H9 (cell line): ENCODE measurements around the gene RPLP1. TPM values are rescaled to one million over a fixed set of nuclear protein-coding genes. Genes with fewer than 3 reads are reported as not detected.

Experiments
- DNase-seq: peaks from one replicate; pipeline ENCODE4 v3.0.0-alpha.2; 2017
- H2AFZ ChIP-seq: one replicate; pipeline ENCODE4 v1.6.1; 2013; ENCODE audit warnings: mild to moderate bottlenecking, low read length, control low read depth, moderate library complexity
- H2AK5ac ChIP-seq: 2 replicates; pipeline ENCODE4 v1.6.1; 2013; ENCODE audit warnings: low read length, control low read depth, mixed read lengths; ENCODE audit not compliant: insufficient read length
- H2BK120ac ChIP-seq: one replicate; pipeline ENCODE4 v1.6.1; 2013; ENCODE audit warnings: low read depth, mild to moderate bottlenecking, low read length, control low read depth, inconsistent platforms; ENCODE audit not compliant: poor library complexity, severe bottlenecking
- H2BK12ac ChIP-seq: 2 replicates; pipeline ENCODE4 v1.6.1; 2013; ENCODE audit warnings: low read length, control low read depth, mixed read lengths, low read depth; ENCODE audit not compliant: insufficient read length
- H2BK15ac ChIP-seq: 2 replicates; pipeline ENCODE4 v1.6.1; 2013; ENCODE audit warnings: low read depth, low read length, control low read depth
- H2BK20ac ChIP-seq: one replicate; pipeline ENCODE4 v1.6.1; 2013; ENCODE audit warnings: low read depth, mild to moderate bottlenecking, low read length, control low read depth, inconsistent platforms; ENCODE audit not compliant: poor library complexity, severe bottlenecking
- H2BK5ac ChIP-seq: 2 replicates; pipeline ENCODE4 v1.6.1; 2013; ENCODE audit warnings: low read length, control low read depth, mixed read lengths; ENCODE audit not compliant: insufficient read length
- H3K14ac ChIP-seq: 2 replicates; pipeline ENCODE4 v1.6.1; 2013; ENCODE audit warnings: low read length, control low read depth; ENCODE audit not compliant: insufficient read depth
- H3K18ac ChIP-seq: 2 replicates; pipeline ENCODE4 v1.6.1; 2013; ENCODE audit warnings: low read depth, mild to moderate bottlenecking, mixed read lengths, low read length, control low read depth; ENCODE audit not compliant: insufficient read length
- H3K23ac ChIP-seq: 2 replicates; pipeline ENCODE4 v1.6.1; 2013; ENCODE audit warnings: low read length, control low read depth, mixed read lengths, low read depth; ENCODE audit not compliant: insufficient read length
- H3K23me2 ChIP-seq: 2 replicates; pipeline ENCODE4 v1.6.1; 2013; ENCODE audit warnings: low read depth, mild to moderate bottlenecking, mixed read lengths, low read length, control low read depth; ENCODE audit not compliant: insufficient read length, poor library complexity, severe bottlenecking
- H3K27ac ChIP-seq: 2 replicates; pipeline ENCODE4 v1.5.1; 2013; ENCODE audit warnings: low read length, control low read depth, mixed read lengths, low read depth; ENCODE audit not compliant: insufficient read length
- H3K27me3 ChIP-seq: 2 replicates; pipeline ENCODE4 v1.6.1; 2013; ENCODE audit warnings: low read length, control low read depth, inconsistent platforms; ENCODE audit not compliant: insufficient read depth
- H3K4ac ChIP-seq: 2 replicates; pipeline ENCODE4 v1.6.1; 2013; ENCODE audit warnings: low read depth, mild to moderate bottlenecking, control low read depth, inconsistent platforms, low read length, moderate library complexity
- H3K4me1 ChIP-seq: 2 replicates; pipeline ENCODE4 v1.6.1; 2013; ENCODE audit warnings: low read length, control low read depth, inconsistent platforms; ENCODE audit not compliant: insufficient read depth
- H3K4me2 ChIP-seq: 2 replicates; pipeline ENCODE4 v1.6.1; 2013; ENCODE audit warnings: low read length, control low read depth, mixed read lengths; ENCODE audit not compliant: insufficient read length, insufficient read depth
- H3K56ac ChIP-seq: 2 replicates; pipeline ENCODE4 v1.6.1; 2013; ENCODE audit warnings: low read depth, mild to moderate bottlenecking, mixed read lengths, low read length, control low read depth; ENCODE audit not compliant: insufficient read length
- H3K79me1 ChIP-seq: 2 replicates; pipeline ENCODE4 v1.6.1; 2013; ENCODE audit warnings: low read depth, mild to moderate bottlenecking, moderate library complexity, low read length, control low read depth, inconsistent platforms; ENCODE audit not compliant: insufficient read depth, poor library complexity, severe bottlenecking
- H3K79me2 ChIP-seq: 2 replicates; pipeline ENCODE4 v1.6.1; 2013; ENCODE audit warnings: low read length, control low read depth, inconsistent platforms; ENCODE audit not compliant: insufficient read depth
- H3K9ac ChIP-seq: 2 replicates; pipeline ENCODE4 v1.6.1; 2013; ENCODE audit warnings: low read length, control low read depth, mixed read lengths; ENCODE audit not compliant: insufficient read length; ENCODE audit errors: extremely low read depth
- H3K9me3 ChIP-seq: one replicate; pipeline ENCODE4 v1.6.1; 2013; ENCODE audit warnings: low read depth, low read length, inconsistent platforms; ENCODE audit not compliant: control insufficient read depth
- H3T11ph ChIP-seq: one replicate; pipeline ENCODE4 v1.6.1; 2013; ENCODE audit warnings: mild to moderate bottlenecking, low read length, control low read depth, inconsistent platforms
- H4K20me1 ChIP-seq: one replicate; pipeline ENCODE4 v1.6.1; 2013; ENCODE audit not compliant: control insufficient read depth, insufficient read length, insufficient read depth
- H4K5ac ChIP-seq: 2 replicates; pipeline ENCODE4 v1.6.1; 2013; ENCODE audit warnings: low read depth, mild to moderate bottlenecking, mixed read lengths, low read length, control low read depth; ENCODE audit not compliant: insufficient read length
- H4K8ac ChIP-seq: replicated peaks from 2 replicates; pipeline ENCODE4 v1.6.1; 2013; ENCODE audit warnings: low read length, control low read depth, mixed read lengths, low read depth; ENCODE audit not compliant: insufficient read length
- H4K91ac ChIP-seq: 2 replicates; pipeline ENCODE4 v1.6.1; 2013; ENCODE audit warnings: low read depth, mild to moderate bottlenecking, moderate library complexity, mixed read lengths, low read length, control low read depth; ENCODE audit not compliant: insufficient read length
- H3K27ac Mint-ChIP-seq, 3 experiments: 2 replicates in 2 of 3; 3 replicates in 1 of 3; pipeline ENCODE4 v1.8.0; 2020 to 2021; ENCODE audit warnings: mixed read lengths in 3 of 3, mild to moderate bottlenecking in 1 of 3, moderate library complexity in 1 of 3
- H3K27me3 Mint-ChIP-seq: 2 replicates; pipeline ENCODE4 v1.8.0; 2021; ENCODE audit warnings: low read depth, mild to moderate bottlenecking, moderate library complexity, mixed read lengths
- H3K36me3 Mint-ChIP-seq, 3 experiments: 2 replicates in 2 of 3; 3 replicates in 1 of 3; pipeline ENCODE4 v1.8.0; 2020 to 2021; ENCODE audit warnings: low read depth in 3 of 3, mixed read lengths in 3 of 3; ENCODE audit not compliant: insufficient read depth in 1 of 3
- H3K4me1 Mint-ChIP-seq, 2 experiments: 2 replicates each; pipeline ENCODE4 v1.8.0; 2020; ENCODE audit warnings: mixed read lengths in 2 of 2
- H3K4me3 Mint-ChIP-seq, 2 experiments: 2 replicates in 1 of 2; 3 replicates in 1 of 2; pipeline ENCODE4 v1.8.0; 2020 to 2021; ENCODE audit warnings: mild to moderate bottlenecking in 2 of 2, mixed read lengths in 2 of 2, moderate library complexity in 1 of 2
- H3K9me3 Mint-ChIP-seq, 2 experiments: 2 replicates in 1 of 2; 3 replicates in 1 of 2; pipeline ENCODE4 v1.8.0; 2020; ENCODE audit warnings: mild to moderate bottlenecking in 2 of 2, mixed read lengths in 2 of 2, moderate library complexity in 1 of 2
- CTCF ChIP-seq: fragments of 200-600 bp; sonication (generic); conservative IDR thresholded peaks from 3 replicates; pipeline ENCODE4 v1.8.0; 2021; ENCODE audit warnings: antibody characterized with exemption, mild to moderate bottlenecking
- WGBS: extraction: QIAGEN DNeasy Blood & Tissue Kit; methylation state at CpG from one replicate; pipeline ENCODE4 v1.1.7; 2013; ENCODE audit warnings: missing lambda C conversion rate, low lambda C conversion rate, mixed read lengths; ENCODE audit not compliant: insufficient read length; ENCODE audit errors: extremely low coverage; 5-methylcytosine and 5-hydroxymethylcytosine counted together
- total RNA-seq: library from RNA; stranded (reverse); gene quantifications from 2 replicates; pipeline ENCODE4 v1.2.1, GENCODE V29; 2021

Gene RPLP1
- total RNA-seq, 1 experiment from 2014 or later = 1,715 TPM

DNA sequence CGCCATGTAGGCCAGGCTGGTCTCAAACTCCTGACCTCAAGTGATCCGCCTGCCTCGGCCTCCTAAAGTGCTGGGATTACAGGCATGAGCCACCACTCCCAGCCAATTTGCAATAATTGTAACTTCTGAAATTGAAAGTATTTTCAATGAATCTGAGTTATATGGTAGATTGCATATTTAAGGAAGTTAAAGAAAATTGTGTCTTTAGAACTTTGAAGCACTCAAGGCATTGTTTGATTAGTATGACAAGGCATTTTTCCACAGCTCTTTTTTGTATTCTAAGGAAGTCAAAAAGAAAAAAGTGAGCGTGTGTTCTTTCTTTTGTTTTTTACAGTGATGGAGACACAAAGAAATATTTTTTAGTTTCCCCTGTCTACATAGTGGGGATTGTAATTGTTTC lies 15.7 kb upstream of the RPLP1 start:
- no peak overlapping the region for H3K23ac ChIP-seq
- H3K27me3 Mint-ChIP-seq = no peaks in the 10 kb centered on the region
- no peak overlapping the region for H2BK12ac ChIP-seq
- no peak for DNase-seq
- H3K4me1 Mint-ChIP-seq = no peaks in the 10 kb centered on the region
- H3K23me2 ChIP-seq = no peaks in the 10 kb centered on the region
- no peak overlapping the region for H2BK20ac ChIP-seq
- no peak overlapping the region for H4K5ac ChIP-seq
- no peak overlapping the region for H2BK5ac ChIP-seq
- H2BK120ac ChIP-seq = no peak overlapping the region
- WGBS = no CpG with 5 or more reads among the region's 4 CpGs
- no peaks in the 10 kb centered on the region for H3K9me3 Mint-ChIP-seq
- H4K91ac ChIP-seq = no peak overlapping the region
- H3T11ph ChIP-seq = no peak overlapping the region
- H3K27ac Mint-ChIP-seq = no peak overlapping the region
- no peak overlapping the region for H2BK15ac ChIP-seq
- H3K79me1 ChIP-seq = no peaks in the 10 kb centered on the region
- H4K20me1 ChIP-seq = no peaks in the 10 kb centered on the region
- H3K27me3 ChIP-seq = no peaks in the 10 kb centered on the region
- H2AK5ac ChIP-seq = no peak overlapping the region
- no peak overlapping the region for H3K4me2 ChIP-seq
- no peak overlapping the region for H3K27ac ChIP-seq
- H3K9me3 ChIP-seq = no peaks in the 10 kb centered on the region
- H4K8ac ChIP-seq = no peak overlapping the region
- peaks cover 45 to 85% (median 85%) of the 10 kb centered on the region in 3 experiments; a peak in 6 of 7 replicates for H3K36me3 Mint-ChIP-seq
- no peak overlapping the region for H3K56ac ChIP-seq
- TF ChIP-seq CTCF = no peak
- H3K9ac ChIP-seq = no peak overlapping the region
- H3K4ac ChIP-seq = no peak overlapping the region
- H3K4me3 Mint-ChIP-seq = no peak overlapping the region
- H3K14ac ChIP-seq = no peak overlapping the region
- H3K79me2 ChIP-seq = no peaks in the 10 kb centered on the region
- H3K18ac ChIP-seq = no peak overlapping the region
- no peaks in the 10 kb centered on the region for H3K4me1 ChIP-seq
- H2AFZ ChIP-seq = no peak overlapping the region
